HL-60 (cell line): ENCODE data around the gene GOLGA8J.
"Not testable (repeated sequence)": the region's sequence is repeated elsewhere in the genome, so short reads cannot be mapped to it uniquely, and the experiment has no call there.

ENCODE experiments used
- CTCF ChIP-seq: IDR thresholded peaks from one replicate; pipeline ENCODE4 v1.5.1; 2011; ENCODE audit warnings: low read length, control low read depth, inconsistent platforms; ENCODE audit not compliant: insufficient read depth
- GABPA ChIP-seq: IDR thresholded peaks from 2 replicates; pipeline ENCODE4 v1.6.1; 2012; ENCODE audit warnings: low read depth
- POLR2AphosphoS5 ChIP-seq: IDR thresholded peaks from 2 replicates; pipeline ENCODE4 v1.6.1; 2012; ENCODE audit warnings: low read depth
- REST ChIP-seq: IDR thresholded peaks from 2 replicates; pipeline ENCODE4 v1.6.1; 2012; ENCODE audit warnings: low read depth; ENCODE audit not compliant: insufficient replicate concordance

- TF ChIP-seq CTCF, POLR2AphosphoS5, GABPA, REST: not testable (repeated sequence)
Observed at GRCh38 chr15:30134751-30135150, 52.0 kb downstream of the GOLGA8J start, which contains the start of gene GOLGA8T.
